LNCaP clone FGC (cell line): ENCODE measurements around the gene PHC2.

ENCODE experiments used
- DNase-seq: peaks from one replicate; pipeline ENCODE4 v3.0.0-alpha.2; 2011; ENCODE audit warnings: low read depth
- H3K4me3 ChIP-seq: 2 replicates; pipeline ENCODE4 v1.5.1; 2011; ENCODE audit warnings: mild to moderate bottlenecking, low read depth, low read length, control low read depth
- TF ChIP-seq, protein P1 (sequence below): IDR thresholded peaks from 2 replicates; pipeline ENCODE4 v1.5.1; 2012; ENCODE audit warnings: mild to moderate bottlenecking; ENCODE audit not compliant: control insufficient read depth, insufficient read depth; ENCODE audit errors: extremely low read depth

PHC2 gene

GRCh38 chr1:33372677-33373076 lies 58.2 kb downstream of the PHC2 start:
- no peak overlapping the region for H3K4me3 ChIP-seq
- TF ChIP-seq, protein P1, sequence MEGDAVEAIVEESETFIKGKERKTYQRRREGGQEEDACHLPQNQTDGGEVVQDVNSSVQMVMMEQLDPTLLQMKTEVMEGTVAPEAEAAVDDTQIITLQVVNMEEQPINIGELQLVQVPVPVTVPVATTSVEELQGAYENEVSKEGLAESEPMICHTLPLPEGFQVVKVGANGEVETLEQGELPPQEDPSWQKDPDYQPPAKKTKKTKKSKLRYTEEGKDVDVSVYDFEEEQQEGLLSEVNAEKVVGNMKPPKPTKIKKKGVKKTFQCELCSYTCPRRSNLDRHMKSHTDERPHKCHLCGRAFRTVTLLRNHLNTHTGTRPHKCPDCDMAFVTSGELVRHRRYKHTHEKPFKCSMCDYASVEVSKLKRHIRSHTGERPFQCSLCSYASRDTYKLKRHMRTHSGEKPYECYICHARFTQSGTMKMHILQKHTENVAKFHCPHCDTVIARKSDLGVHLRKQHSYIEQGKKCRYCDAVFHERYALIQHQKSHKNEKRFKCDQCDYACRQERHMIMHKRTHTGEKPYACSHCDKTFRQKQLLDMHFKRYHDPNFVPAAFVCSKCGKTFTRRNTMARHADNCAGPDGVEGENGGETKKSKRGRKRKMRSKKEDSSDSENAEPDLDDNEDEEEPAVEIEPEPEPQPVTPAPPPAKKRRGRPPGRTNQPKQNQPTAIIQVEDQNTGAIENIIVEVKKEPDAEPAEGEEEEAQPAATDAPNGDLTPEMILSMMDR = no peak
- no peak for DNase-seq

- DNase-seq = no peak
- H3K4me3 ChIP-seq = no peak overlapping the region
- TF ChIP-seq, protein P1 = no peak
Measured at GRCh38 chr1:33372162-33372561, 58.7 kb downstream of the PHC2 start.

GRCh38 chr1:33371334-33371733 lies 59.6 kb downstream of the PHC2 start:
- TF ChIP-seq, protein P1 = no peak
- DNase-seq = no peak
- H3K4me3 ChIP-seq = no peak overlapping the region

DNA sequence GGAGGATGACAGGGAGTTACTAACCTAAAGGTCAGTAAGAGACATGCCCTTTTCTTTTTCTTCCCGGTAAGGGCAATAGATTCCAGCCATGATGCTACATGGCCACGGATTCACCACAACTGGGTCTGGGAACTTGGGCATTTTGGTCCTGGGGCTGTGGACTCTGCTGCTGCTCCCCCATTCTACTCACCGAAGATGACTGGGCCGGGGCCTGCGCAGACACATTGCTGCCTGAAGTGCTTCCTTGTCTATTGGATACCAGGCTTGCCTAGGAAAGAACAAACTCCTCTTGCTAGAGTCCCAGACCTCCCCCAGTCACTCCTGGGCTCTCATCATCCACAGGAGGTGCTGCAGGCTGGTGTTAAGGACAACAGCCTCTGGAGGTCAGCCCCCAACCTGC lies 60.1 kb downstream of the PHC2 start:
- TF ChIP-seq, protein P1 = no peak
- H3K4me3 ChIP-seq = no peak overlapping the region
- no peak for DNase-seq

DNA sequence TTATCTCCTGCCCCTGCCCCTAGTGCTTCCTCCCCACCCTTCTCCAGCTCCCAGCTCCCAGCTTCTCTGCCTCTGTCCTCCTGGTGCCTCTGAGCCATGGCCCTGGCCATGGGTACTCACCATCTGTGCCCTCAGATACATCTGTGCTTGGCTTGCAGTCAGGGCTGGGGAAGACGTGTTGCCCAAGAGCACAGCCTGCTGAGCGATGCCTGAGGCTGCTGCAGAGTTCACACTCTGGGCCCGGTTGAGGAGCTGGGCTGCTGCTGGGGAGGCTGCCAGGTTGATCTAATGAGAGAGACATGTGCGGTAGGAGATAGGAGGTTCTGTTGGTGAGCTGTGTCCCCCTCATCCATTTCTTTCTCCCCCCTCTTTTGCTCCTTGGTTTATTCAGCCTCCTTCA lies 60.6 kb downstream of the PHC2 start:
- no peak for DNase-seq
- TF ChIP-seq, protein P1 = no peak
- no peak overlapping the region for H3K4me3 ChIP-seq

GRCh38 chr1:33369764-33370163 lies 61.1 kb downstream of the PHC2 start:
- TF ChIP-seq, protein P1 = no peak
- H3K4me3 ChIP-seq = no peak overlapping the region
- no peak for DNase-seq

- TF ChIP-seq, protein P1 = no peak
- no peak overlapping the region for H3K4me3 ChIP-seq
- no peak for DNase-seq
Measured at GRCh38 chr1:33369081-33369480, 61.8 kb downstream of the PHC2 start.
